Regular cardiac myocyte (primary cell): ENCODE results near the gene REX1BD. TPM values are rescaled to one million over a fixed set of nuclear protein-coding genes. Genes with fewer than 3 reads are reported as not detected.

Source experiments
- total RNA-seq: library from RNA; depleted of rRNA; stranded (reverse); fragments of >200 nt; gene quantifications from 2 replicates; pipeline ENCODE4 v1.2.3, GENCODE V29; 2014

REX1BD gene
- total RNA-seq, result 47.6 and 64.8 TPM in 2 replicates

GRCh38 chr19:18588611-18589379 is at the start of gene REX1BD:
Gene REX1BD, plus strand, starts transcription at chr19:18588798. Its CDS starts 4 bp downstream, at chr19:18588802.

DNA sequence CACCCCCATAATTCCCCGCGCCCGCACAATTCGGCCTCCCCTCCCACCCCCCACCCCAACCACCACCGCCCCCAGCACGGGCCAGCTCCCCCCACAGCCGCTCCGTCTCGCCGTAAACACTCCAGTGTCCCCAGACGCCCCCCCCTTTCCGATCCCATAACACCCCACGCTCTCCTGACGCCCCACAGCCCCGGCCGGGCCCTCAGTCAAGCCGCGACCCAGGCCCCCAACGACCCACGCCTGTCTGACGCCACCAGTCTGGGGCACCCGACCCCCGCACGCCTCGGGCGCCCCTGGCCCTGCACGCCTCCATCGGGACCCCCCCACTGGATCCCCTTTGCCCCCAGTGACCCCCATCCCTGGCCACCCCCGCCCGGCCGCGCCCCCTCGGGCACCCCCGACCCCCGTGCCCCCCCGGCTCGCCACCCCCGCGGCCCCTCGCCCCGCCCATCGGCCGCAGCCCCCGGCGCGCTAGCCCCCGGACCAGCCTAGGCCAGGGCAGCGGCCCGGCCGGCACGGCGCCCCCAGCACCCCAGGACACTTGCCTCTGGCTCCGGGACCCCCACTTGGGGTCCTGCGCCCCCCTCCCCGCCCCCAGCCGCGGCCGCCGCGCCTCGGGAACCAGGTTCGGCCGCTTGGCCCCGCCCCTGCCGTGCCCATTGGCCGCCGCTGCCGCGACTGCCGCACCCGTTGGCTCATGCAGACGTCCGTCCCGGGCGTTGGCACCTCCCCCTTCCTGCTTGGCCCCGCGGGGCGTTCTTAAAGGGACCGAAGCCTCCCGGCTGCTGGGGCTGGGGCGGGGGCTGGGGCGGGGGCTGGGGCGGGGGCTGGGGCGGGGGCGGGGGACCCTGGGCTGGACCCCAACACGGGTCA is 45.4 kb upstream of the REX1BD start, which contains the start of gene FKBP8:
TSS of gene FKBP8 (minus strand) at position 633 of the 873 bp plus-strand sequence. CDS start 1,603 bp downstream, outside the sequence.

GRCh38 chr19:18557411-18558201 is 31.0 kb upstream of the REX1BD start, which contains the start of gene KXD1:
Gene KXD1, plus strand, starts transcription at chr19:18557870. Its CDS starts 4,187 bp downstream, at chr19:18562057.

DNA sequence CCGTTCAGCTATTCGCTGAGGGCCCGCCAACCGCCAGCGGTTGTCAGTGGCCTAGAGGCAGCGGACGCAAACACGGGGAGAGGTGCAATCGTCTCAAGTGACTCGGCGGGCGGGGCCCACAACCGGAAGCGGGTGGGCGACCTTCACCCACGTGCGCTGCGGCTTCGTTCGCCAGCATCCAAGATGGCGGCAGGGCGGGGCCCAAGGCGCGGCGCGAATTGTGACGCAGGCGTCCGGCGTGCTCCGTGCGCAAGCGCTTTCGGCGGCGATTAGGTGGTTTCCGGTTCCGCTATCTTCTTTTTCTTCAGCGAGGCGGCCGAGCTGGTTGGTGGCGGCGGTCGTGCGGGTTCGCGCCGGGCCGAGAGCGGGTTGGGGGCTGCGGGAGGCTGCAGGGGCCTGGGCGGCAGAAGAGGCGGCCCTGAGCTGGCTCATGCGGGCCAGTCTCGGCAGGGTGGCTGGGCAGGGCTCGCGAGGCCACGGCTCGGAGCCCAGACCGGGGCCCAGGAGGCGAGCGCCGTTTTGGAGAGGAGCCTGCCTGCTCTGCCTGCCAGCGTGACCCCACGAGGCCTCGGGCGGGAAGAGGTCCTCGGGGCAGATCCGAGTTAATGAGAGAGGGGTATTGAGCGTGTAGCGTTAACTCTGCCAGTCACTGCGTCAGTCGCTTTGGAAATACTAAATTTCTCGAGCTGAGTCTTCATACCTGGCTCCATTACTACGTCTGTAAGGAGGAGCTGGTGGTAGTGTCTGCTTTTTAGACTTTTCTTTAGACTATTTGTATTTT is 16.8 kb upstream of the REX1BD start, which contains the start of gene UBA52:
TSS of gene UBA52 (plus strand) at position 294 of the 781 bp plus-strand sequence. CDS start 1,444 bp downstream, outside the sequence.

GRCh38 chr19:18606281-18607225 is 18.0 kb downstream of the REX1BD start, which contains the start of gene CRLF1:
Gene CRLF1, minus strand, starts transcription at chr19:18606799. Its CDS starts 143 bp downstream, at chr19:18606656.

GRCh38 chr19:18612772-18613588 is 24.4 kb downstream of the REX1BD start, which contains the start of gene TMEM59L:
Gene TMEM59L, plus strand, starts transcription at chr19:18612870. Its CDS starts 89 bp downstream, at chr19:18612959.

DNA sequence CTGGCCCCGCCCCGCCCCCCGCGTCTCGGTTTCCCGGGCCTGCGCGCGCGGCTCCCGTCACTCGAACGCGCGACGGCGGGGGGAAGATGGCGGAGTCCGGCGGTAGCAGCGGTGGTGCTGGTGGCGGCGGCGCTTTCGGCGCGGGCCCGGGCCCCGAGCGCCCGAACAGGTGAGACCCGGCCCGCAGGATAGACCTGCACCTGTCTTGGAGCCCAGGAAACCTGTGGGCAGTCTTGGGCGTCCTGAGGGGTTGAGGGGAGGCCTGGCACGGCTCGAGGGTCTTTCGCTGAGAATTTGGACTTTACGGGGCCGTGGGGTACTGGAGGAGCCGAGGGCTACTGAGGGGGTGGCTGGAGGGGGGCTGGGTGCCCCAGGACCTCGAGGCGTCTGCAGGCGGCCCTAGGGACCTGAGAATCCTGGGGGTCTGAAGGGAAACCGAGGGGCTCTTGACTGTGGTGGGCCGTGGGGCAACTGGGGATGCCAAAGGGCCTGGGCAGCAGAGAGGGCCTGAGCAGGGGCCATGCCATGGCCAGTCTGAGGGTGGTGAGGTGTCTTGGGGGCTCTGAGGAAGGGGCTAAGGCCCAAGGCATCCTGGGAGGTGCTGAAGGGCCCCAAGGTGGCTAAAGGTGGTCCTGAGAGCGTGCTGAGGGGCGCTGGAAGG is 48.5 kb downstream of the REX1BD start, which contains the start of gene KLHL26:
TSS of gene KLHL26 (plus strand) at position 60 of the 661 bp plus-strand sequence. CDS start at position 87, 27 bp downstream.

Other genes starting within 250 kb of the REX1BD start
- gene PGPEP1, start 248.2 kb upstream of the REX1BD start, total RNA-seq, result 31.1 and 61.2 TPM in 2 replicates
- 57.1 and 243 TPM in 2 replicates for gene GDF15, start 202.6 kb upstream of the REX1BD start, total RNA-seq
- gene LRRC25, start 191.2 kb upstream of the REX1BD start, total RNA-seq, result under 0.01 TPM in 1 of 2 replicates, not detected in the other
- gene SSBP4, start 169.4 kb upstream of the REX1BD start, total RNA-seq, result 67.7 and 68.1 TPM in 2 replicates
- gene ISYNA1, start 150.7 kb upstream of the REX1BD start, total RNA-seq, result 10.7 and 17.8 TPM in 2 replicates
- gene ELL, start 66.7 kb upstream of the REX1BD start, total RNA-seq, result 13.6 and 15.8 TPM in 2 replicates
- 207 and 320 TPM in 2 replicates for gene FKBP8, start 45.2 kb upstream of the REX1BD start, total RNA-seq
- 58.6 and 106 TPM in 2 replicates for gene KXD1, start 30.9 kb upstream of the REX1BD start, total RNA-seq
- gene UBA52, start 16.9 kb upstream of the REX1BD start, total RNA-seq, result 565 and 821 TPM in 2 replicates
- gene CRLF1, start 18.0 kb downstream of the REX1BD start, total RNA-seq, result 19.7 TPM in 2 replicates
- gene TMEM59L, start 24.1 kb downstream of the REX1BD start, total RNA-seq, result 0.96 and 1.4 TPM in 2 replicates
- 4.0 and 4.2 TPM in 2 replicates for gene KLHL26, start 48.2 kb downstream of the REX1BD start, total RNA-seq
- 1.2 and 2.0 TPM in 2 replicates for gene CRTC1, start 94.9 kb downstream of the REX1BD start, total RNA-seq
- gene COMP, start 202.5 kb downstream of the REX1BD start, total RNA-seq, result 0.28 and 0.77 TPM in 2 replicates
- gene UPF1, start 243.2 kb downstream of the REX1BD start, total RNA-seq, result 55.0 and 65.4 TPM in 2 replicates